ENCODE measurements around the gene PRSS21.
A peak's percentile ranks its signal among the peaks of the same experiment; 100 is the strongest.

PRSS21 gene

DNA sequence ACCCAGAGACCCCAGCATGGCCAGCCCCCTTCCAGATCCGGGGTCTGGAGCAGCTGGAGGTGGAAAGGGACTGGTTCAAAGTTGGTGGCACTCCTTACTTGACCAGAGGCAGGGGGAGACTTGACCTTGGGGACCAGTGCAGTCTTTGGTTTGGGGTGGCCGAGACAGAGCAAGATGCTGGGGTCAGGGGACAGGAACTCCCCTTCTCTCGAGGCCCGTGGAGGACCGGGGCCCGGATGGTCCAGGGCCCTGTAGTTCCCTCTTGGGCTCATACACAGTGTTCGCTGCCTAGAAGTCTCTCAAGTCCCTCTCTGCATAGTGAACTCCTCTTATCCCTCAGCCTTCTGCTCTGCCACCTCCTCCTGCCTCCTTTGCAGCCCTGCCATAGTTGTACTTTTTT, 29.1 kb upstream of the PRSS21 start:
- H3K4me3 ChIP-seq (ENCODE audit: low read length): no peak overlapping the region
- no peak for DNase-seq (ENCODE audit: low read depth)
- TF ChIP-seq, protein P1, sequence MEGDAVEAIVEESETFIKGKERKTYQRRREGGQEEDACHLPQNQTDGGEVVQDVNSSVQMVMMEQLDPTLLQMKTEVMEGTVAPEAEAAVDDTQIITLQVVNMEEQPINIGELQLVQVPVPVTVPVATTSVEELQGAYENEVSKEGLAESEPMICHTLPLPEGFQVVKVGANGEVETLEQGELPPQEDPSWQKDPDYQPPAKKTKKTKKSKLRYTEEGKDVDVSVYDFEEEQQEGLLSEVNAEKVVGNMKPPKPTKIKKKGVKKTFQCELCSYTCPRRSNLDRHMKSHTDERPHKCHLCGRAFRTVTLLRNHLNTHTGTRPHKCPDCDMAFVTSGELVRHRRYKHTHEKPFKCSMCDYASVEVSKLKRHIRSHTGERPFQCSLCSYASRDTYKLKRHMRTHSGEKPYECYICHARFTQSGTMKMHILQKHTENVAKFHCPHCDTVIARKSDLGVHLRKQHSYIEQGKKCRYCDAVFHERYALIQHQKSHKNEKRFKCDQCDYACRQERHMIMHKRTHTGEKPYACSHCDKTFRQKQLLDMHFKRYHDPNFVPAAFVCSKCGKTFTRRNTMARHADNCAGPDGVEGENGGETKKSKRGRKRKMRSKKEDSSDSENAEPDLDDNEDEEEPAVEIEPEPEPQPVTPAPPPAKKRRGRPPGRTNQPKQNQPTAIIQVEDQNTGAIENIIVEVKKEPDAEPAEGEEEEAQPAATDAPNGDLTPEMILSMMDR (conservative IDR thresholded peaks at IDR 0.05; ENCODE audit: low read depth, low read length): no peak

DNA sequence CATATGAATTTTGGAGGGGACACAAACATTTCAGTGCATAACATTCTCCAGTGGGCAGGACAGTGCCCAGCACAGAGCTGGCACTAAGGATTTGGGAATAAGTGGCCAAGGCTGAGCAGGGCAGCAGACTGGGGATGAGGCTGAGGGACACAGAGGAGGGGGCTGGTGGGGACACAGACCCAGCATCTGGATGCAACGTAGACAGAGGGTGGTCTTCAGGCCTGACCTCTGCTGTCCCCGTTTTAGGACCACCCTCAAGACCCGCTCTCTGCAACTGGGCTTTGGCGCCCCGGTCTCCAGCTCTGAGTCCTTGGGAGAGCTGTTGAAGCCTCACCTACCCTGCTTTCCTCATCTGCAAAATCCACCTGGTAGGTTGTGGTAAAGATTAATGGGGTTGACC, 26.4 kb upstream of the PRSS21 start:
- DNase-seq (ENCODE audit: low read depth): no peak
- no peak overlapping the region for H3K4me3 ChIP-seq (ENCODE audit: low read length)
- TF ChIP-seq, protein P1 (conservative IDR thresholded peaks at IDR 0.05; ENCODE audit: low read depth, low read length): no peak

DNA sequence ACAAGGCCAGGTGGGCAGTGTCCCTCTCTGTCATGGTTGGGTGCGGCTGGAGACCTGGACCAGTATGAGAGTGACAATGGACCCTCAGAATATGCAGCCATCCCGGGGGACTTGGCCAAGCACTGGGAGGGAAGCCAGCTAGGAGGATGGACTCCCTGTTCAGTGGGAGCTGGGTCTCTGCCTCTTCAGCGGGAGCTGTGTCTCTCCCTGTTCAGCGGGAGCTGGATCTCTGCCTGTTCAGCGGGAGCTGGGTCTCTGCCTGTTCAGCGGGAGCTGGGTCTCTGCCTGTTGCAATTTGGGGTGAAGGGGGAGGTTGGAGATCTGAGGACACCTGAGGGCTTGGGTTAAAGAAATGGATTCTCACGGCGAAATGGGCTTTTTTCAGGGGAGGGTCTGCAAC, 25.9 kb upstream of the PRSS21 start:
- TF ChIP-seq, protein P1 (conservative IDR thresholded peaks at IDR 0.05; ENCODE audit: low read depth, low read length): no peak
- DNase-seq (ENCODE audit: low read depth): no peak
- no peak overlapping the region for H3K4me3 ChIP-seq (ENCODE audit: low read length)

DNA sequence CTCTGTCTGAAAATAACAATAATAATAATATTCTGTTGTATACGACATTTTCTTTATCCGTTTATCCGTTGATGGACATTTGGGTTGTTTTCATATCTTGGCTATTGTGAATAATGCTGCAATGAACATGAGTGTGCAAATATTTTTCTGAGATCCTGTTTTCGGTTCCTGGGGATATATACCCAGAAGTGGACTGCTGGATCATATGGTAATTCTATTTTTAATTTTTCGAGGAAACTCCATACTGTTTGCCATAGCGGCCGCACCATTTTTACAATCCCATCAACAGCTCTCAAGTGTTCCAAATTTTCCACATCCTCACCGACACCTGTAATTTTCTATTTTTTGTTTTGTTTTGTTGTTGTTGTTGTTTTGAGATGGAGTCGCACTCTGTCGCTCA, 24.1 kb upstream of the PRSS21 start:
- DNase-seq (ENCODE audit: low read depth): no peak
- H3K4me3 ChIP-seq (ENCODE audit: low read length): no peak overlapping the region
- TF ChIP-seq, protein P1 (conservative IDR thresholded peaks at IDR 0.05; ENCODE audit: low read depth, low read length): no peak

DNA sequence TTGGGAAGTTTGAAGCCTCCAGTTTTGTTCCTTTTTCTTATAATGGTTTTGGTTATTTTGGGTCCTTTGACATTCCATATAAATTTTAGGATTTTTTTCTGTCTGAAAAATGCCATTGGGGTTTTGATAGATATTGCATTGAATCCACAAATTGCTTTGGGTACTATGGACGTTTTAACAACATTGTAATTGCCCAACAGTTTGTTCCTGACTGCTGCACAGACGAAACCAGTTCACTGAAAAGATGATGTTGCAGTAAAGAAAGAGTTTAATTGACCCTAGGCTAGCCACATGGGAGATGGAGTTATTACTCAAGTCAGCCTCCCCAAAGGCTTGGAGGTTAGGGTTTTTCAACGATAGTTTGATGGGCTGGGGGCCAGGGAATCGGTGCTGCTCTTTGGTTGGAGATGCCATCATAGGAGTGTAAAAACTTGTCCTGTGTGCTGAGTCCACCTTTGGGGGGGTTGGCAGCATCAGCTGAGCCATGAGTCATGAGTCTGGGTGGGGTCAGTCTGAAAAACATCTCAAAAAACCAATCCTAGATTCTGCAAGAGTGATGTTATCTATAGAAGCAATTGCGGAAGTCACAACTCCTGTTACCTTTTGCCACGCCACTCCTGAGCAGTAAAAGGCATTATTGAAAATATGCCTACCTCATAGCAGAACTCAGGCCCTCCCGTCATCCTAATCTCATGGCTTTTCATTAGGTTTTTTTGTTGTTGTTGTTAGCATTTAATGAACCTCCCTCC, 21.5 kb upstream of the PRSS21 start:
- peak; percentile 33 for DNase-seq (ENCODE audit: low read depth)
- TF ChIP-seq, protein P1 (conservative IDR thresholded peaks at IDR 0.05; ENCODE audit: low read depth, low read length): no peak
- no peak overlapping the region for H3K4me3 ChIP-seq (ENCODE audit: low read length)

DNA sequence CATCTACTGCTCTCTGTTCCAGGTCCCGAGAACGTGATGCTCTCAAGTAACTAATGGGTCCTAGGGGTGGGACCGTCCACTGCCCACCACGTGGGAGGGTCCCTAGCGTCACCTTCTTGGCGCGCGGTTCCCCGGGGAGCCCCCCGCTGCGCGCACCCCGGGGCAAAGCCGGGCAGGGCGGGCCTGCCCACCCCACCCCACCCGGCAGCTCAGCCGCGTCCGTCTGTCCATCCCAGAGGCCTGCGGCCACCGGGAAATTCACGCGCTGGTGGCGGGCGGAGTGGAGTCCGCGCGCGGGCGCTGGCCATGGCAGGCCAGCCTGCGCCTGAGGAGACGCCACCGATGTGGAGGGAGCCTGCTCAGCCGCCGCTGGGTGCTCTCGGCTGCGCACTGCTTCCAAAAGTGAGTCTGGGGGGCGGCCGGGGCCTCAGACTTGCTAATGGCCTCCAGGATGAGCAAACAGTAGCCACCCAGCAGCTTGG, 18.3 kb upstream of the PRSS21 start:
- no peak for DNase-seq (ENCODE audit: low read depth)
- TF ChIP-seq, protein P1 (conservative IDR thresholded peaks at IDR 0.05; ENCODE audit: low read depth, low read length): no peak
- H3K4me3 ChIP-seq (ENCODE audit: low read length): no peak overlapping the region

DNA sequence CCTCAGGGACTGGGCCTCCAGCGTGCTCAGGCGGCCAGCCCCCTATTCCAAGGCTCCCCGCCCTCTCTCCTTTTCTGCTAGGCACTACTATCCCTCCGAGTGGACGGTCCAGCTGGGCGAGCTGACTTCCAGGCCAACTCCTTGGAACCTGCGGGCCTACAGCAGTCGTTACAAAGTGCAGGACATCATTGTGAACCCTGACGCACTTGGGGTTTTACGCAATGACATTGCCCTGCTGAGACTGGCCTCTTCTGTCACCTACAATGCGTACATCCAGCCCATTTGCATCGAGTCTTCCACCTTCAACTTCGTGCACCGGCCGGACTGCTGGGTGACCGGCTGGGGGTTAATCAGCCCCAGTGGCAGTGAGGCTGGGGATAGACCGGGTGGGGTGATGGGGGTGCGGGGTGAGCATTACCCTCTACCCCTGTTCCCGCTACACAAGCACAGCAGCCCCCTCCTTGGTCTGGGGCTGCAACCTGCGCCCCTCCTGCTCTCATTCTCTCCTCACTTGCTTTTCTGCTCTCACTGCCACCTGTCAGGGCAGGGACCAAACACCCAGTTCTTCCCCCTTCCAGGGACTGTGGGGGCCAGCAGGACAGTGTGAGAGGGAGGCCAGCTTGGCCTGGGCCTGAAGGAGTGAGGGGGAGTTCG, 17.7 kb upstream of the PRSS21 start:
- TF ChIP-seq, protein P1 (conservative IDR thresholded peaks at IDR 0.05; ENCODE audit: low read depth, low read length): no peak

More for the DNA sequence above, 17.7 kb upstream of the PRSS21 start:
- no peak for DNase-seq (ENCODE audit: low read depth)
- no peak overlapping the region for H3K4me3 ChIP-seq (ENCODE audit: low read length)
